ENCODE results near the gene ZCCHC9. TPM values are rescaled to one million over a fixed set of nuclear protein-coding genes. Genes with fewer than 3 reads are reported as not detected.
"Not testable (repeated sequence)": the region's sequence is repeated elsewhere in the genome, so short reads cannot be mapped to it uniquely, and the experiment has no call there.

Gene ZCCHC9
- total RNA-seq, 2 experiments from 2014 or later: 37.0 to 37.1 TPM

DNA sequence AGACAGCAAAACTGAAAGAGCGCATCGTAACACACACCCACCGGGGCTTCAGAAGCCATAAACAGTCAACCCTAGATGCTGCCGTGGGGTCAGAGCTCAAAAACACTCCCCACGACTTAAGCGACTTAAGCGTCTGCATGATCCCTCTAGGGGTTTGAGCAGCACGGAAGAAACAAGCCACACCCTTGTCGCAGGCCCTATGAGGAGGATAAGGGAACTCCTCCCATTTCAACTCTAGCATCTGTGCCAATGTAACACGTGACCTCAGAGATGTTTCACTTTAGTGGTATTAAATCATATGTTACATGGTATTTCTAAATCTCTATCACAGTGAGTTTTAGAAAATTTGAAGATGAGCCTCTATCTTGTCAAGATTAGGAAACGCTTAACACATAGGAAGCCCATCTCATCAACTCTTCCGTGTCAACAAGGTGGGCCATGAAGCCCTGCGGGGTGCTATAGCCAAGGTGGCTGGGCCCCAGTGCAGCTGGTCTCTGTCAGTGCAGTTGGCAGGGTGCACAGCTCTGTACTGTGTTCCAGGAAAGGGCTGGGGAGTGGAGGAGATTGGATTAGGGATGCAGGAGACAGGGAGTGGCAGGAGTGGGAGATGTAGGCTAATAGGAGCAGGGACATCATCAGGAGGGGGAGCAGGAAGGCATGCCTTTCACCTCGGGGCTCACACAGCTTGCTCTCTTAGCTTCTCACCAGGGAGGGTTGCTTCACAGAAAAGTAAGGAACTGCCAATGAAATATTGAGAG lies 33.1 kb downstream of the ZCCHC9 start:
- TF ChIP-seq, protein P1, sequence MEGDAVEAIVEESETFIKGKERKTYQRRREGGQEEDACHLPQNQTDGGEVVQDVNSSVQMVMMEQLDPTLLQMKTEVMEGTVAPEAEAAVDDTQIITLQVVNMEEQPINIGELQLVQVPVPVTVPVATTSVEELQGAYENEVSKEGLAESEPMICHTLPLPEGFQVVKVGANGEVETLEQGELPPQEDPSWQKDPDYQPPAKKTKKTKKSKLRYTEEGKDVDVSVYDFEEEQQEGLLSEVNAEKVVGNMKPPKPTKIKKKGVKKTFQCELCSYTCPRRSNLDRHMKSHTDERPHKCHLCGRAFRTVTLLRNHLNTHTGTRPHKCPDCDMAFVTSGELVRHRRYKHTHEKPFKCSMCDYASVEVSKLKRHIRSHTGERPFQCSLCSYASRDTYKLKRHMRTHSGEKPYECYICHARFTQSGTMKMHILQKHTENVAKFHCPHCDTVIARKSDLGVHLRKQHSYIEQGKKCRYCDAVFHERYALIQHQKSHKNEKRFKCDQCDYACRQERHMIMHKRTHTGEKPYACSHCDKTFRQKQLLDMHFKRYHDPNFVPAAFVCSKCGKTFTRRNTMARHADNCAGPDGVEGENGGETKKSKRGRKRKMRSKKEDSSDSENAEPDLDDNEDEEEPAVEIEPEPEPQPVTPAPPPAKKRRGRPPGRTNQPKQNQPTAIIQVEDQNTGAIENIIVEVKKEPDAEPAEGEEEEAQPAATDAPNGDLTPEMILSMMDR (IDR thresholded peaks at IDR 0.05): no peak
- DNase-seq (no peak), ATAC-seq (no peak)
- no peaks in the 10 kb centered on the region for H3K9me3 Mint-ChIP-seq
- no peak overlapping the region for H3K27ac Mint-ChIP-seq
- intact Hi-C loops (cut with micrococcal nuclease): no loop called here
- ChIA-PET CTCF (no interaction called here), POLR2A (interaction anchor here (0.5 kb wide), 1 partner anchor 268 kb away, joined by 3 read pairs; no protein-coding TSS in a partner anchor)
- H3K36me3 Mint-ChIP-seq (ENCODE audit: low read depth): no peaks in the 10 kb centered on the region
- H3K4me1 Mint-ChIP-seq (ENCODE audit: low read depth): peaks cover 2% of the 10 kb centered on the region
- no peak overlapping the region for H3K4me3 Mint-ChIP-seq
- H3K27me3 Mint-ChIP-seq: no peaks in the 10 kb centered on the region

- no peak overlapping the region for H3K27ac Mint-ChIP-seq
- intact Hi-C loops (cut with micrococcal nuclease): no loop called here
- no peaks in the 10 kb centered on the region for H3K9me3 Mint-ChIP-seq
- H3K27me3 Mint-ChIP-seq: no peaks in the 10 kb centered on the region
- H3K36me3 Mint-ChIP-seq (ENCODE audit: low read depth): no peaks in the 10 kb centered on the region
- CTCF ChIA-PET: no interaction called here
- peaks cover 2% of the 10 kb centered on the region for H3K4me1 Mint-ChIP-seq (ENCODE audit: low read depth)
- DNase-seq: no peak
- POLR2A ChIA-PET: no interaction called here
- TF ChIP-seq, protein P1 (IDR thresholded peaks at IDR 0.05): no peak
- no peak for ATAC-seq
- no peak overlapping the region for H3K4me3 Mint-ChIP-seq
Measured at GRCh38 chr5:81335946-81336345, 34.6 kb downstream of the ZCCHC9 start.

DNA sequence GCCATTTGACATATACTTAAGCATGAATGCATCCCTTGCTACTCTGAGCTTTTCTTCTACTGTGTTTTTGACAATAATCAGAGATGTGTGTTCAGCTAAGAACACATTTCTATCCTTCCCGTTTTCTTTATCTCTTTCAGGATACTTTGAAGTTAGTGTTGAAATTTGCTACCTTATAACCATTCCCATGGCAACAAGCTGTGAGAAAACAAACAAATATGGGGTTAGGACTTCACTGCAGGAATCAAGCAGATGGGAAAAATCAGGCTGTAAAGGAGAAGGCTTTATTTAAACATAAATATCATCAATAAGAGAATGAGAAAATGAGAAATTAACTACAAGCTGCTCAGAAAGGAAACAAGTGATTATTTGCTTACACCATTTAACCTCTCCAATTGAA lies 35.2 kb downstream of the ZCCHC9 start:
- POLR2A ChIA-PET: no interaction called here
- Mint-ChIP-seq H3K36me3 (ENCODE audit: low read depth) (no peaks in the 10 kb centered on the region), H3K9me3 (no peaks in the 10 kb centered on the region), H3K27me3 (no peaks in the 10 kb centered on the region), H3K4me1 (ENCODE audit: low read depth) (peaks cover 2% of the 10 kb centered on the region), H3K27ac (no peak overlapping the region), H3K4me3 (no peak overlapping the region)
- DNase-seq (no peak), ATAC-seq (no peak)
- TF ChIP-seq, protein P1 (IDR thresholded peaks at IDR 0.05): no peak
- intact Hi-C loops (cut with micrococcal nuclease): no loop called here
- CTCF ChIA-PET: interaction anchor here (1.3 to 1.4 kb wide), 2 partner anchors 33 to 37 kb away, joined by 3 read pairs; no protein-coding TSS in a partner anchor

GRCh38 chr5:81337803-81338202 lies 36.4 kb downstream of the ZCCHC9 start:
- Mint-ChIP-seq H3K9me3 (no peaks in the 10 kb centered on the region), H3K27ac (no peak overlapping the region), H3K36me3 (ENCODE audit: low read depth) (no peaks in the 10 kb centered on the region), H3K4me1 (ENCODE audit: low read depth) (peaks cover 2% of the 10 kb centered on the region), H3K27me3 (no peaks in the 10 kb centered on the region), H3K4me3 (no peak overlapping the region)
- POLR2A ChIA-PET: interaction anchor here (0.6 kb wide), 1 partner anchor 717 kb away, joined by 4 read pairs; no protein-coding TSS in a partner anchor
- intact Hi-C loops (cut with micrococcal nuclease): no loop called here
- TF ChIP-seq, protein P1 (IDR thresholded peaks at IDR 0.05): no peak
- no peak for DNase-seq
- no peak for ATAC-seq
- CTCF ChIA-PET: interaction anchor here (1.3 to 1.8 kb wide), 2 partner anchors 19 to 32 kb away, joined by 3 read pairs; no protein-coding TSS in a partner anchor

DNA sequence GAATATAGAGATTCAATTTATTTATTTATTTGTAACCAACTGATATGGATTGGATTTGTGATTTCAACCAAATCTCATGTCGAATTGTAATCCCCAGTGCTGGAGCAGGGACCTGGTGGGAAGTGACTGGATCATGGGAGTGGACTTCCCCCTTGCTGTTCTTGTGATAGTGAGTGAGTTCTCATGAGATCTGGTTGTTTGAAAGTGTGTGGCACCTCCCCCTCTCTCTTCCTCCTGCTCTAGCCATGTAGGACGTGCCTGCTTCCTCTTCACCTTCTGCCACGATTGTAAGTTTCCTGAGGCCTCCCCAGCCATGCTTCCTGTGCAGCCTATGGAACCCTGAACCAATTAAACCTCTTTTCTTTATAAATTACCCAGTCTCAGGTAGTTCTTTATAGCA lies 36.8 kb downstream of the ZCCHC9 start:
- intact Hi-C loops (cut with micrococcal nuclease); ATAC-seq; H3K4me1 Mint-ChIP-seq (ENCODE audit: low read depth); H3K27ac Mint-ChIP-seq; H3K27me3 Mint-ChIP-seq; DNase-seq; H3K4me3 Mint-ChIP-seq; H3K9me3 Mint-ChIP-seq; H3K36me3 Mint-ChIP-seq (ENCODE audit: low read depth); POLR2A ChIA-PET: not testable (repeated sequence)
- CTCF ChIA-PET: interaction anchor here (1.8 kb wide), 1 partner anchor 19 kb away, joined by 3 read pairs; no protein-coding TSS in a partner anchor

Data from activated CD8-positive, alpha-beta T cell treated with anti-CD3 and anti-CD28 coated beads for 36 hours (primary cell).